OCI-LY3 (cell line): ENCODE results near the gene CTDP1.

Experiments used
- EZH2phosphoT487 ChIP-seq: fragments of 200-600 bp; shearing (Covaris generic); IDR thresholded peaks from 2 replicates; pipeline ENCODE4 v1.6.1; 2018; ENCODE audit warnings: antibody characterized with exemption, mixed run types, low read depth
- TF ChIP-seq, protein P1 (sequence below): fragments of 200-600, 300-600 bp; sonication (generic); IDR thresholded peaks from 2 replicates; pipeline ENCODE4 v1.5.1; 2014; ENCODE audit warnings: antibody characterized with exemption, low read length, low read depth

- TF ChIP-seq, protein P1, sequence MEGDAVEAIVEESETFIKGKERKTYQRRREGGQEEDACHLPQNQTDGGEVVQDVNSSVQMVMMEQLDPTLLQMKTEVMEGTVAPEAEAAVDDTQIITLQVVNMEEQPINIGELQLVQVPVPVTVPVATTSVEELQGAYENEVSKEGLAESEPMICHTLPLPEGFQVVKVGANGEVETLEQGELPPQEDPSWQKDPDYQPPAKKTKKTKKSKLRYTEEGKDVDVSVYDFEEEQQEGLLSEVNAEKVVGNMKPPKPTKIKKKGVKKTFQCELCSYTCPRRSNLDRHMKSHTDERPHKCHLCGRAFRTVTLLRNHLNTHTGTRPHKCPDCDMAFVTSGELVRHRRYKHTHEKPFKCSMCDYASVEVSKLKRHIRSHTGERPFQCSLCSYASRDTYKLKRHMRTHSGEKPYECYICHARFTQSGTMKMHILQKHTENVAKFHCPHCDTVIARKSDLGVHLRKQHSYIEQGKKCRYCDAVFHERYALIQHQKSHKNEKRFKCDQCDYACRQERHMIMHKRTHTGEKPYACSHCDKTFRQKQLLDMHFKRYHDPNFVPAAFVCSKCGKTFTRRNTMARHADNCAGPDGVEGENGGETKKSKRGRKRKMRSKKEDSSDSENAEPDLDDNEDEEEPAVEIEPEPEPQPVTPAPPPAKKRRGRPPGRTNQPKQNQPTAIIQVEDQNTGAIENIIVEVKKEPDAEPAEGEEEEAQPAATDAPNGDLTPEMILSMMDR, result no peak
- TF ChIP-seq EZH2phosphoT487, result no peak
Observed at GRCh38 chr18:79634186-79634585, 45.4 kb upstream of the CTDP1 start.
